Stimulated activated CD4-positive, alpha-beta T cell treated with anti-CD3 and anti-CD28 coated beads, TNF-alpha, amount 100 ng/mL, for 48 hours (primary cell): Measurements from ENCODE around the gene NUDT16L1.

ENCODE experiments used
- DNase-seq, 3 donors: peaks; one replicate each; pipeline ENCODE4 v3.0.0-alpha.2; 2020; ENCODE audit warnings: low read depth in 3 of 3

Gene NUDT16L1

DNA sequence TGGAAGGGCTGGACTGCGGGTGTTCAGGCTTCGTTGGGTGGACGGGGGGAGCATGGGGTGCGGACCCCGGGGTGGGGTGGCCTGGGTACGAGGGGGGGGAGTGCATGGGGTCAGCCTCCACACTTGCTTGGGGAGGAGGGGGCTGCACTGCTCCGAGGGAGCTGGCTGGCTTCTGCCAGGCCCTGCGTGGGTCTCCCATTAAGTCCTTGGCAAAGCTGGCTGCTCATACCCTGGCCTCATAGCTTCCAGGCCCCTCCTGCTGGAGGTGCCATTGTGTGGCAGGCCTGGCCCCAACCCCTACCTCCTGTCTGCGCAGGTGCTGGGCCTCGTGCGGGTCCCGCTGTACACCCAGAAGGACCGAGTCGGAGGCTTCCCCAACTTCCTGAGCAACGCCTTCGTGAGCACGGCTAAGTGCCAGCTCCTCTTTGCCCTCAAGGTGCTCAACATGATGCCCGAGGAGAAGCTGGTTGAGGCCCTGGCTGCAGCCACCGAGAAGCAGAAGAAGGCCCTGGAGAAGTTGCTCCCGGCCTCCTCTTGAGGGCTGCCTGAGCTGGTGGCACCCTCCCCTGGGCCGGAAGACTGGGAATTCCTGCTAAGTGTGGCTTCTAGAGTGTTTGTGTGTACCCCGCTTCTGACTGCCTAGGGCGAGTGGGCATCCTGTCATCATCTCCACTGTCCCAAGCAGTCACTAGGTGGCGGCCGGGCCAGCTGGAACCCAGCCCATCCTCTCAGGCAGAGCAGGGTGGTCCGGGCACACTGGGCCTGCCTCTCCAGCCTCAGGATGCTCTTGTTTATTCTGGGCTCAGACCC, 1.5 kb downstream of the NUDT16L1 start:
- no peak for DNase-seq

DNA sequence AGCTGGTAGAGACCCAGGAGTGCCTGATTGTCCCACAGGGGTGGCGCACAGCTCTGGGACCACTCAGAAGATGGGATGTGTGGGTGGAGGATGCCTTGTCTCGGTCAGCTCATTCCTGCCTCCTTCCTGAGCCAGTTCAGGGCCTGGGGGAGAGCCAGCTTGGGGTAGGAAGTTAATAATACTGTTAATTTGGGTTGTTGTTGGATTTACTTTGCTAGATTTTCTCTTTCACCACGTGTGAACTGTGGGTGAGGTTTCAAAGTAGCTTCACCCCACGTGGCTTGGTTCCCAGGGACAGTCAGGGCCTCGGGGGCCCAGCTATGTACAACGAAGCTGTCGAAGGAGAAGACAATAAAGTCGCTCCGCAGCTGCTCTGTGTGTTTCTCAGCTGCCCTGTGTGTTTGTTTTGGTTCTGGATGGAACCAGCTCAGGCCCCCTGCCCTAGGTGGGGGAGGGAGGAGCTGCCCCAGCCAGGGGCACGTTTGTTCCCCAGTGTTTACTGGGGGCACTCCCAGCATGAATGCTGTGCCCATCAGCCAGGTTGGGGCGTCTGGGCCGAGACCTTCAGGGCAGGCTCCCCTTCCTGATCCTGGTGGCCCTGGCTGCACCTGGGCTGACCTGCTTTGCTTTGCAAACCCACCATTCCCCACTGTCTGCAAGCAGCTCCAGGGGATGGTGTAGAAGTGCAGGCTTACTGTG, 2.3 kb downstream of the NUDT16L1 start:
- no peak for DNase-seq

GRCh38 chr16:4696172-4696904, 3.0 kb downstream of the NUDT16L1 start:
- no peak for DNase-seq

DNA sequence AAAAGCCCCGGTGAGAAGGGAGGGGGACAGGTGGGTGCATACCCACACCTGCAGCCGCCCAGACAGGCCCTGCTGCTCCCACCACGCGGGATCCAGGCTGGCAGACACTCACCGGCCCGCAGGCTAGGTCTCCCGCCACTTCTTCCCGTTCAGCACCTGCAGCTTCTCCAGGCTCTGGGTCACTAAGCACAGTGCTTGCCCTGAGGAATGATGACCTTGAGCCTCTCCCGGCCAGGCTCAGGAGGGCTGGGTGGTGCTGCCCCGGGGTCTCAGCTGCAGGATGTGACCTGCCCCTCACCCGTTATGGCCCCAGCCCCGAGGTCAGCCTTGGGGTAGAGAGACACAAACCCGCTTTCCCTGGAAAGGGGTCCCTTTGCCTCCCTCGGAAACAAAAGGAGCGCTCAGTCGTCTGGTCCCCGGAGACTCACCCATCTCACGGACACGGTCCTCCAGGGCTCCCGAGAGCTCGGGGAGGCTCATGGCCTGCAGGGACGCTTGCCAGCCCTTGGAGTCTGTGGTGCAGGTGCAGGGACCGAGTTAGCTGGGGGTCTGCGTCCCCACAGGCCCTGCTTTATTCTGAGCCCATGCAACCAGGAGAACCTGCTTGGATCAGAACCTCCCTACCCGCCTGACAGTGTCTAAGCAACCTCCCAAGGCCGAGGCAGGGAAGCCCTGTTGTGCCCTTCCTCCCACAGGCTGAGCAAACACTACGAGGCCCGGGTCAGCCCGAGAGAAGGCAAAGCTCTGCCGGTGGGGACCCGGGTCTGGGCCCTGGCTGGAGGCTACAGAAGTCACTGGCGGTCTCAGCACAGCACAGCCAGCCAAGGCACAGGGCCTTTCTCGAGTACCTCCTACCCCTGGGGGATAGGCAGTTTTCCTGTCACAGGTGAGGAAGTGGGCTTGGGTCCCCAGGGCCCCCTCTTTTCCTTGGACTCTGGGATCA, 3.8 kb downstream of the NUDT16L1 start:
- no peak for DNase-seq

GRCh38 chr16:4697848-4698291, 4.5 kb downstream of the NUDT16L1 start:
- DNase-seq = no peak

- DNase-seq = no peak
These were observed 5.1 kb downstream of the NUDT16L1 start for GRCh38 chr16:4698321-4699045.

DNA sequence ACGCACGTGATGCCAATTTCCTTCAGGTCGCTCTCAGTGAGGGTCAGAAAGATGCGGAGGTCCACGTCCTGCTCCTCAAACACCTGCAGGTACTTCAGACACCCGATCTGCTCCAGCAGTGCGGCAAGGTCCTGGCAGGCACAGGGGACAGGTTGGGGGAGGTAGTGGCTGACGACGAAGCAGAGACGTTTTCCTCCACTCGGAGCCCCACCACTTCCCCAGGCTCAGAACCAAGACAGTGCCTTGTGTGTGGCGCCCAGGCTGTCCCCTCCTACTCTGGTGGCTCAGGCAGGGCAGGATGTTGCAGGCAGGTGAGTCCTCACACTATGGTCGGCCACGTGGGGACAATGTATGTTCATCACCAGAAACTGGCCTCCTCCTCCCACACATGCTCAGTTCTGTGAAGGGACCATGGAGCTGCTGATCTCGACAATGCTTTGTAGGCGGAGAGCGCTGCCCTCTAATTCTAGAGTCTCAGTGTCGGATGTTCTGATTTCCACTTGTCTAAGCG, 5.7 kb downstream of the NUDT16L1 start:
- no peak for DNase-seq

GRCh38 chr16:4700380-4700996, 7.1 kb downstream of the NUDT16L1 start:
- no peak for DNase-seq

GRCh38 chr16:4700997-4701743, 7.8 kb downstream of the NUDT16L1 start:
- DNase-seq = no peak

GRCh38 chr16:4701791-4702465, 8.6 kb downstream of the NUDT16L1 start:
- DNase-seq = no peak

DNA sequence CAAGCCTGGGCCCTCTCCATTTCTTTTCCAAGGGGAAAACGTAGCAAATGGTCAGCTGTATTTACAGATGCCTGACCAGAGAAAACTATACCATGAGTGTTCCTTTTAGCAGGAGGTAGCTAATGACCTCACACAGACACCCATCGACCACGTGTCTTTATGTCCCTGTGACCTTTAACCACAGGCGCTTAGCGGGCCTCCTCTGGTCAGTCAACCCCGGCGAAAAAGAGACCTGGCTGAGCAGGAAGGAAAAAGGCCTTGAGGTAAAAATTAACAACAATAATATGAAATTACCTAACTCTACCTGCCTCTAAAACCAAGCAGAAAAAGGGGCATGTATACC, 9.1 kb downstream of the NUDT16L1 start:
- no peak for DNase-seq

DNA sequence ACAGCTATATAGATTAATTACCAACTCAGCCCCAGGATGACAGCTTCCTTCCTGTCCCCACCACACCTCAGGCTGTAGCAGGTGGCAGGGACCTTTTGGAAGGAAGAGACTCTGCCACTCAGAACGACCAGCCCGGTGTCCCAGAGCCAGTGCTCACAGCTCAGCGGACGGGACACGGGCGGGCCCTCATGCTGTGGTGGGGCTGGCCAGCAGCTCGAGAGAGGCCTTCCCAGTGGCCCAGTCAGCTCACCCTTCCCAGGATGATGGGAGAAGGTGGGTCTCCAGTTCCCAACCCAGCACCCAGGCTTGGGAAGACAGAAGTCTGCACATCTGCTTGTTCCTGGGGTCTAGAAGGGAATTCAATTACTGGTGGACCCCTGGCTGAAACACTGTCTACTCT, 10.5 kb downstream of the NUDT16L1 start:
- no peak for DNase-seq

DNA sequence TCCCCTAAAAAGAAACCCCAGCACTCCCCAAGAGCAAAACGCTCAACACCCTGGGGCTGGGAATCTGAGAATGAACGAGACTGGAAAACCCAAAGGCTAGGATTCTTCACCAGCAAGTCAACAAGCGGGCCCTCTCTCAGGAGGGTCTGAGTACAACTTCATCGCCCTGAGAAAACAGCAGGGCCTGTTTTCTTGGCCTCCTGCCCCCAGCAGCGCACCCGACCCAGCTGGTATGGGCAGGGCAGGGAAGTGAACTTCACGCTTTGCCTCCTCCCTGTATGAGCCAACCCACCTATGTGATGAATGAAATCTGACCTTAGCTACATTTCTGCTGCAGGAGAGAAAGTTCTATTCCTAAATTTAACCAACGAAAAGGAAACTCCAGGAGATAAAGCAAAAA, 11.1 kb downstream of the NUDT16L1 start:
- DNase-seq = no peak

- no peak for DNase-seq
These were observed 11.6 kb downstream of the NUDT16L1 start for GRCh38 chr16:4704913-4705312.

- DNase-seq = no peak
These were observed 13.5 kb downstream of the NUDT16L1 start for GRCh38 chr16:4706871-4707270.

DNA sequence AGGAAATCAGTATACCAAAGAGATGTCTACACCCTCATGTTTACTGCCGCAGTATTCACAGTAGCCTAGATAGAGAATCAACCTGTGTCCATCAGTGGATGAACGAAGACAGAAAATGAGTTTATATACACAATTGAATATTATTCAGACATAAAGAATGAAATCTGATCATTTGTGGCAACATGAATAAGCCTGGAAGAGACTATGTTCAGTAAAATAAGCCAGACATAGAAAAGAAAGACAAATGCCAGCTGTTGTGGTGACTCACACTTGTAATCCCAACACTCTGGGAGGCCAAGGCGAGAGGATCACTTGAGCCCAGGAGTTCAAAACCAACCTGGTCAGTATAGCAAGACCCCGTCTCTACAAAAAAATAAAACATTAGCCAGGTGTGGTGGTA, 16.1 kb downstream of the NUDT16L1 start:
- no peak for DNase-seq

DNA sequence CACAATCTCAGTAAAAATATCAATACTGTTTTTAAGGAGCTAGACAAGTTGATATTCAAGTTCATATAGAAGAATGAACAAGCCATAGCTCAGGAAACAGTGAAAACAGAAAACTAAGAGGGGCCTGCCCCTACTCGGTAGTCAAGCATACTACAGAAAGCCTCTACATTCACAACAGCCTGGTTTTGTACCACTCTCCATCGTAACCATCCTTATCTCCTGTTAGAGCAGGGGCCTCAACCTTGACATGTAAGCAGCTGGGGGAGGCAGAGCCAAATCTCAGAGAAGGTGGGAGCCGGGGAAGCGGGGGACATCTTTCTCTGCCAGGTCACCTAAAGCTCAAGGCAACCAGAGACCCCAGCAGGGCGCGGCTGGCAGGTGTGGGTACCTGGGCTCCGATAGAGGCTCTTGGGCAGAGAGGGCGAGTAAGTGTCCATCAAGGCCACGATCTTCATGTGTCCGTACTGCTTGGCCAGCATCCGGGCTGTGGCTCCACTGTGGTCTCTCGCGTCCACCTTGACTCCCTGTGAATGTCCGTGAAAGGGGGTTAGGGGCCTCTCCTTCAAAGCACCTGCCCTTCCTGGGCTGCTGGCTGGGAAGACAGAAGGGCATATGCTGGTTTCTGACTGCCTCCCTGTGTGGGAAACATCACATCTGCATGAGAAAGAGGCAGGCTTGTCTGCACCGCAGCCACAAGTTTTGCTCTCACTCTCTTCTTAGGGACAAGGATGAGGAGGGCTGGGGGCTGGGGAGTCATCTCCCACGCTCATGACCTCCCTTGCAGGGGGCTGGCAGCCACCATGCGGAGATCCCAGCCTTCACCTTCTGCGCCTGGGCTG, 20.5 kb downstream of the NUDT16L1 start:
- DNase-seq = no peak

GRCh38 chr16:4714996-4715395, 21.6 kb downstream of the NUDT16L1 start:
- DNase-seq = no peak
